22Rv1 (cell line): ENCODE measurements around the gene ME3.

Source experiments
- CTCF ChIP-seq: fragments of 450-650 bp; IDR thresholded peaks from 2 replicates; pipeline ENCODE4 v1.5.1; 2017; ENCODE audit warnings: mild to moderate bottlenecking
- ZFX ChIP-seq: fragments of 450-650 bp; IDR thresholded peaks from 2 replicates; pipeline ENCODE4 v1.6.1; 2017; ENCODE audit warnings: antibody characterized with exemption, borderline replicate concordance

DNA sequence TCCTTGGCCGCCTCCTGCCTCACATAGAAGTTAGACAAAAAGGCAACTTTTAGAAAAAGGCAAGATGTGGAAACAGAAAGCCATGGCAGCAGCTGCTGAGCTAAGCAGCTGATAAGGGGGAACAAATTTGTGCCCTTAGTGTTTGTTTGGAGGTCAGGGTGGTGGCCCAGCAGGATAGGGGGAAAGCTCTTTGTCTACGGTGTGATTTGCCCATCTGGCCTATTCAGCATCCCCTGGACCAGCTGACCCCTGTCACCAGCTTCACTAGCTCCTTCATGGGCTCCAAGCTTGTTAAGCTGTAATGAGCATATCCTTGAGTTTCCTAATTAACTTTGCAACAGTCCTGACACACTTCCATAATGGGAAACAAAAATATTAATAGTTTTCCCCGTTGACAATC is 5.9 kb upstream of the ME3 start:
- TF ChIP-seq CTCF (no peak), ZFX (no peak)
